ENCODE measurements around the gene PAF1.

PAF1 gene

GRCh38 chr19:39416152-39417120 is 25.5 kb upstream of the PAF1 start:
- no peak for DNase-seq (ENCODE audit: low spot score)

GRCh38 chr19:39415111-39416046 is 24.5 kb upstream of the PAF1 start:
- no peak for DNase-seq (ENCODE audit: low spot score)

DNA sequence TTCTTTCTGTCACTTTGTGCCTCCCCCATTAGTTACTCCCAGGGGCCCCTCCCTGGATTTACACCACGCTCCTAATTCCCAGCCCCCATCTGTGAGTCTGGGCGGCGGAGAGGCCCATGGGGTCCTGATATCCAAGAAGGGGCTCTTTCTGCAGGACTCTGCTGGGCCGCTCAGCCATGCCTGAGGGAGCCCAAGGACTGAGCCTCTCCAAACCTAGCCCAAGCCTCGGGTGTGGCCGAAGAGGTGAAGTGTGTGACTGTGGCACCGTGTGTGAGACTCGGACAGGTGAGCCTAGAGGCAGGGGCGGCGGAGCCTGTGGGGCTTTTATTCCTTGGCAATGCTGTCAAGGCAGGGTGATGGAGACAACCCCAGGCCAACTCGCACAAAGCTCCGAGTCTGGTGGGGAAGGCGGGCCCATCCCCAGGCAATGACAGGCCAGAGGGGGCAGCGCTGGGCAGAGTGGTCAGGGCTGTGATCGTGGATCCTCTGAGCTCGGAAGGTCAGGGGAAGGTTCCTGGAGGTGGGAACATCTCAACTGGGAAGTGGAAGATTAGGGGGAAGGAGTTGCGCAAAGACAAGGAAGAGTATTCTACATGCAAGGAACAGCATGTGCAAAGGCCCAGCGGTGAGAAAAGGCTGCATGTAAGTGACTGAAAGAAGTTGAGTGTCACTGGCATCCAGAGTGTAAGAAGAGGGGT is 23.2 kb upstream of the PAF1 start:
- no peak for DNase-seq (ENCODE audit: low spot score)

DNA sequence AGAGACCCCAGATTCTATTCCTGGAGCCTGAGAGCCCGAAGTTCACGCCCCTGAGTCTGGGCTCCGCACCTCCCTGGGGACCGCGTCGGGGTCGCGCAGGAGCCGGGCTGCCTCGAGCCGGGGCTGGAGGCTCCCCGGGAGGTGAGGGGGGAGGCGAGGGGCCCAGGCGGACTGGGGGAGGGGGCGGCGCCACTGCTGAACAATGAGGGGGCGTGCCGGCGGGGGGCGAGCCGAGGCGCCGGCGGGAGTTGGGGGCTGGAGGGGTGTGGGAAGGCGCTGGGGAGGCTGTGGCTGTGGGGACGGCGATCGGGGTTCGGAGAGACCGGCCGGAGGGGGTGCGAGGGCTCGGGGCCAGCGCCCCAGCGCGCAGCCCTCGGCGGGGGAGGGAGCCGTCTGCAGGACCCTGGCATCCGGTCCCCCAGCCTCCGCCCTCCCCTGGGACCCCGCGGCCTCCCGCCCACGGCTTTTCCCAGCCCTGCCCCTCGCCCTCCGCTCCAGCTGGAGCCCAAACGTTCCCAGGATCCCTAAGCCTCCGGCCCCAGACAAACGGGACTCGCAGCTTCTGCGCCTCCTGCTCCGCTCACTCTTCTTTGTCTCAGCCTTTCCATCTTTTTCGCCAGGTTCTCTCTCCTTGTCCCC is 22.5 kb upstream of the PAF1 start:
- no peak for DNase-seq (ENCODE audit: low spot score)

DNA sequence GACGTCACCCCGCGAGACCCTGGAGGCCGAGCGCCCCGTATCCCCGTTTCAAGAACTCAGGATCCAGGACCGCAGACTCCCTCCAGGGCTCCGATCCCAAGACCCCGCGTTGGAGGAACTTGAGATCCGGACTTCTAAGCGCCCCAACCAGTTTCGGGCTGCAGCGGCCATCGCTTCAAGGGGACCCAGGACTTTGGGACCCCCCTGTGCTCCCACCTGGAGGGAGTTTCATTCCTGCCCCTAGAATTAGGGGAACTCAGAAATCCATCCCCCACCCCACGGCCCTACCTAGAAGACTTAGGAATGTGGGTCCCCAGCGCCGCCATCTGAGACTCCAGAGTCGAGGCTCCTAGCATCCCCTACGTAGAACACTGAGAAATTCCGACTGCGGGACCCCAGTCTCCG is 22.0 kb upstream of the PAF1 start:
- DNase-seq (ENCODE audit: low spot score) = no peak

DNA sequence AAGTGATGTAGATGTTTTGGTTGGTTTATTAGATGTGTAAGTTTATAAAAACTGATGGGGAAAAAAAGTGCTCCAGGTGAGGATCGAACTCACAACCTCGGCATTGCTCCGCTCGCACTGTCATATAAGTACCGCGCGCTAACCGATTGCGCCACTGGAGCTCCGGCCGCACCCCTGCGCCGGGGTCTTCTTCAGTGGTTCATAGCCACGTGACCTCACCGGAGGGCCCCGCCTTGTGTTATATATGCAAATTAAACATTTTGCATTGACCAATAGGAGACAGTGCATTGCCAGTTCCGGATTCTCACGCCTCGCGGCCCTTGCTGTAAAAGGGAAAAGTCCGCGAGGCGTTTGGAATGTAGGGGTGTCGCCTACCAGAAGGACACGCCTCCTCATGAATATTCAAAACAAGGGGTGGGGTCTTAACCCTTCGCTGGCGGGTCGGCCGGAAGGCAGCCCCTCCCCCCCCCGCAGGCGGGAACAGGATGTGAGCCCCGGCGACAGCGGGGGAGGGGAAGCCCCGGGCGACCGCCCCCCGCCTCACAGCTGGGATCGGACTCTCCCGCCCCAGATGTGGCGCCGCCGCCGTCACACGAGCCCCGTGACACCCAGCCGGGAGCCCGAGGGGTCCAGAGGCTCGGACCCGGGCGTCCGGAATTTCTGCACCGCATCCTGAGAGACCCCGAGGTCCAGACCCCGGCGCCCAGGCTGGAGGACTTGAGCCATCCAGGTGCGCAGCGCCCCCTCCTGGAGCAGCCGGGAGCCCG is 21.4 kb upstream of the PAF1 start, which contains the start of gene PLEKHG2:
Gene PLEKHG2, plus strand, starts transcription at position 570 of the 767 bp plus-strand sequence. CDS start 1,418 bp downstream, outside the sequence.
- DNase-seq (ENCODE audit: low spot score) = peak; percentile 97

GRCh38 chr19:39411832-39412099 is 20.9 kb upstream of the PAF1 start:
- peak; percentile 85 for DNase-seq (ENCODE audit: low spot score)

DNA sequence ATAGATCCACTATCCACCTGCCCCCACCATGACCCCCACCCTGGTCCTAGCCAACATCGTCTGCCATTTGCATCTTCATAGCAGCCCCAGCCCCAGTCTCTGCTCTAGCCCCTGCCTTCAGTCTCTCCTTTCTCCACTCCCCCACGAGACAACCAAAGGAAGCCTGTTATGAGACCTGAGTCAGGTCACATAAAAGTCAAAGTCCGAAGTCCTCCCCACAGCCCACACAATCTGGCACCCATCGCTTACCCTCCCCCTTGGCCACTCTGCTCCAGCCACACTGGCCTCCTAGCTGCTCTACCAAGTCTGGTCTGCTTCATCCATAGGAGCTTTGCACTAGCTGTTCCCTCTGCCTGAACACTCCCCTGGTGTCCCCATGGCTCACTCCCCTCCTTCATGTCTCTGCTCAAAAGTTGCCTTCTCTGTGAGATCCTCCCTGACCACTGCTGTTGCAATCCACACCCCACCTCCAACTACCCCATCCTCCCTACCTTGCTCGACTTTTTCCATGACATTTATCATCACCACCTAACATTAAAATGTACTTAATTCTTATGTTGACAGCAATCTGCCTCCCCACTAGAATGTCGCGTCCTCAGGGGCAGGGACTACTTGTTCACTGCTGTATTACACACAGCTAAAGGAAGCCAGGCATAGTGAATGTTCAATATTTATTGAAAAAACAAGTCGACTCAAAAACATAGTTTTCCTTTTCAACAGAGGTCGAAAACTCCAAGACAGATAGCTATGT is 20.4 kb upstream of the PAF1 start:
- DNase-seq (ENCODE audit: low spot score) = no peak

DNA sequence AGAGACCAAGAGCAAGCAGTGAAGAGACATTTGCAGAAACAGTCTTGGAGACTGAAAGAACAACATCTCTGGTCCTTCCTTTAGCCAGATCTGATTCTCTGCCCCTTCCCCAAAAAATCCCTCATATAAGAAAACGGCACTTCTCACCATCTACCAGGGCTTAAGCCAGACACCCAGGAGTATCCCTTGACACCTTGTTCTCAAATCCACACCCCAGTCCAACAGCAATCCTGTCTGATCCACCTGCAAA is 19.9 kb upstream of the PAF1 start:
- DNase-seq (ENCODE audit: low spot score) = no peak

GRCh38 chr19:39410017-39410830 is 19.3 kb upstream of the PAF1 start:
- DNase-seq (ENCODE audit: low spot score) = no peak

- DNase-seq (ENCODE audit: low spot score) = no peak
These were observed 18.5 kb upstream of the PAF1 start for GRCh38 chr19:39409208-39410016.

DNA sequence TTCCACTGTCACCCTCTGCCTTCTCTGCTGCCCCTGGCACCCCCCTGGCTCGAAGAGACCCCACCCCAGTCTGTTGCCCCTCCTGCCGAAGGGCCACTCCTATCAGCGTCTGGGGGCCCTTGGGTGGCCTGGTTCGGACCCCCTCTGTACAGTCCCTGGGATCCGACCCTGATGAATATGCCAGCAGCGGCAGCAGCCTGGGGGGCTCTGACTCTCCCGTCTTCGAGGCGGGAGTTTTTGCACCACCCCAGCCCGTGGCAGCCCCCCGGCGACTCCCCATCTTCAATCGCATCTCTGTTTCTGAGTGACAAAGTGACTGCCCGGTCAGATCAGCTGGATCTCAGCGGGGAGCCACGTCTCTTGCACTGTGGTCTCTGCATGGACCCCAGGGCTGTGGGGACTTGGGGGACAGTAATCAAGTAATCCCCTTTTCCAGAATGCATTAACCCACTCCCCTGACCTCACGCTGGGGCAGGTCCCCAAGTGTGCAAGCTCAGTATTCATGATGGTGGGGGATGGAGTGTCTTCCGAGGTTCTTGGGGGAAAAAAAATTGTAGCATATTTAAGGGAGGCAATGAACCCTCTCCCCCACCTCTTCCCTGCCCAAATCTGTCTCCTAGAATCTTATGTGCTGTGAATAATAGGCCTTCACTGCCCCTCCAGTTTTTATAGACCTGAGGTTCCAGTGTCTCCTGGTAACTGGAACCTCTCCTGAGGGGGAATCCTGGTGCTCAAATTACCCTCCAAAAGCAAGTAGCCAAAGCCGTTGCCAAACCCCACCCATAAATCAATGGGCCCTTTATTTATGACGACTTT is 17.7 kb upstream of the PAF1 start:
- no peak for DNase-seq (ENCODE audit: low spot score)

- no peak for DNase-seq (ENCODE audit: low spot score)
These were observed 16.9 kb upstream of the PAF1 start for GRCh38 chr19:39407660-39408391.

GRCh38 chr19:39407410-39407659 is 16.4 kb upstream of the PAF1 start:
- no peak for DNase-seq (ENCODE audit: low spot score)

GRCh38 chr19:39406656-39407409 is 15.9 kb upstream of the PAF1 start, which contains the start of gene ZFP36:
Gene ZFP36, plus strand, starts transcription at chr19:39406847. Its CDS starts 58 bp downstream, at chr19:39406905.
- peak; percentile 67 for DNase-seq (ENCODE audit: low spot score)

GRCh38 chr19:39405958-39406655 is 15.2 kb upstream of the PAF1 start:
- DNase-seq (ENCODE audit: low spot score) = no peak

Measured in putamen (tissue), 1 donor.